Left ventricle myocardium superior (tissue), 1 donor: ENCODE results near the gene MTMR3. TPM values are rescaled to one million over a fixed set of nuclear protein-coding genes. Genes with fewer than 3 reads are reported as not detected.
A peak's percentile ranks its signal among the peaks of the same experiment; 100 is the strongest.

Source experiments
- ATAC-seq: fragments of 200-7000 bp; cut with Tn5 transposase; one replicate; pipeline ENCODE4 v1.9.1; 2020; ENCODE audit warnings: mild to moderate bottlenecking, moderate library complexity
- DNase-seq: peaks from one replicate; pipeline ENCODE4 v3.0.0-alpha.2; 2020
- intact Hi-C: fragments of 100-400 bp; cut with micrococcal nuclease; formaldehyde crosslinking; loops from one replicate; pipeline ENCODE4 v1.11.0; 2022
- total RNA-seq: library from RNA; stranded (reverse); fragmentation: NEBNext Ultra II Directional; extraction: Animal tissue kit (Norgen Biotek cat#: 25700); gene quantifications from one replicate; pipeline ENCODE4 v1.2.1, GENCODE V29; 2021
- donor health status: DM: no; HTN: yes; CAD: no; lungs with severe emphysema.

The MTMR3 gene
- total RNA-seq, 1 donor from 2014 or later = 23.6 TPM

DNA sequence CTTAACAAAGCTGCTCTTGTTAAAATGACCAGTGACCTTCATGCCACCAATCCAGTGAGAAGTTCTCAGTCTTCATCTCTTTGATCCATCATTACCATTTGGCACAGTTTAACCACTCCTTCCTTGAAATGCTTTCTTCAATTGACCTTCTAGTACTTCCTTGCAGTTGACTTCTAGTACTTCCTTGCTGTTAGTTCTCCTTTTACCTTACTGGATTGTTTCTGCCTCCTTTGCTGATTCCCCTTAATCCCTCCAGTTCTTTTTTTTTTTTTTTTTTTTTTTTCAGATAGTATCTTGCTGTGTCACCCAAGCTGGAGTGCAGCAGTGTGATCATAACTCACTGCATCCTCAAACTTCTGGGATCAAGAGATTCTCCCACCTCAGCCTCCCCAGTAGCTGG is 131.3 kb downstream of the MTMR3 start:
- intact Hi-C loops = no loop called here
- no peak for ATAC-seq
- DNase-seq = no peak

DNA sequence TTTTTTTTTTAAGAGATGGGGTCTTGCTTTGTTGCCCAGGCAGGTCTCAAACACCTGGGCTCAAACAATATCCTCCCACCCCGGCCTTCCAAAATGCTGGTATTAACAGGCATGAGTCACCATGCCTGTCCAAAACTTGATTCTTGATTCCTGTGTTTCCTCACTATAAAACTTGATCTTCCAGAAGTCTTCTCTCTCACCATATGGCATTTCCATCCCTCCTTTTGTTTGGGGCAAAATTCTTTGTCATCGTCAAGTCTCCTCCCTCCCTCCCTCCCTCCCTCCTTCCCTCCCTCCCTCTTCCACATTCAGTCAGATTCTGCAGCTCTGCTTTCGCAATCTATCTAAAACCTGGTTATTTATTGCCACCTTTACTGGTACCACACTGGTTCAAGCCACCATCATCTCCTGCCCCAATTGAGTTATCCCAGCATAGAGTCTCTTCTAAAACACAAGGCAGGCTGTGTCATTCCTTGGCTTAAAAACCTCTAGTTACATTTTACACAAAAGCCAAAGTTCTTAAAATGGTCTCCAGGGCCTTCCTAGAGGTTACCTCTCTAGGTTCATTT is 132.3 kb downstream of the MTMR3 start:
- intact Hi-C loops = no loop called here
- ATAC-seq = no peak
- no peak for DNase-seq

DNA sequence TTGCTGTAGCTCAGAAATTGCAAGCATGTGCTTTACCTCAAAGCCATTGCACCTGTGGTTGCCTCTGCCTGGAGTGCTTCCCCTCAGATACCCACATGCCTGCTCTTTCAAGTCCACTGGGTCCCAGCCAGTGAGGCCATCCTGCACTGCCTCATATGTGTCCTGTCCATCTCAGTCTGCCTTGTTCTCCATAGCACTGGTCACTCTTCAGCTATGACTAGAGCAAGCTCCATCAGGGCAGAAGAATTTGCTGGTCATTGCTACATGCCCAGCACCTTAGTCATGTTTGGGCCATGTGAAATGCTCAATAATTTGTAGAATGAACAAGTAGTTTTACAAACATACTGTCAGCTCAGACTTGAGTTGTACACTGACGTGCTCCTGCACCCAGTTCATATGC is 132.9 kb downstream of the MTMR3 start:
- no peak for DNase-seq
- intact Hi-C loops = no loop called here

GRCh38 chr22:30016596-30016995 is 133.6 kb downstream of the MTMR3 start:
- DNase-seq = no peak
- no peak for ATAC-seq
- intact Hi-C loops = no loop called here

More for the DNA sequence above, 132.9 kb downstream of the MTMR3 start:
- no peak for ATAC-seq

GRCh38 chr22:30017375-30018223 is 134.6 kb downstream of the MTMR3 start:
- intact Hi-C loops = no loop called here
- ATAC-seq = no peak
- DNase-seq = no peak

GRCh38 chr22:30020511-30020910 is 137.5 kb downstream of the MTMR3 start:
- intact Hi-C loops = no loop called here
- no peak for ATAC-seq
- no peak for DNase-seq

DNA sequence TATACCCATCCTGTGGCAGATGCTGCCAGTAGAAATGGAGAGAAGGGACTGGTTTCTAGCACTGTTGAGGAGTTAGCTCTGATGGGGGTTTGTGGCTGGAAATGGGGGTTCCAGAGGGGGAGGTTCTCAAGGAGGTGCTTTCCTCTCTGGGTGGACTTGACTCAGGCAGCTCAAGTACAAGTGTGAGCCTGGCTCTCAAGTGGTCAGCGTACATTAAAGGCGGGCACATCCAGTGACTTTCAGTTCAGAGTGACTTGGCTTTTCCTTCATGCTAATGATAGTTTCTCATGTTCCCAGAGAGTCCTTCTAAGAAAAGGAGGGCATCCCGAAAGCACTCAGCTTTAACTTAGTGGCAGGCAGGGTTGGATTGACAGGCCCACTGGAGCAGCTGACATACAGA is 138.4 kb downstream of the MTMR3 start:
- intact Hi-C loops = no loop called here
- no peak for DNase-seq
- ATAC-seq = no peak

- intact Hi-C loops = no loop called here
- ATAC-seq = peak; percentile 89
- DNase-seq = peak; percentile 54
Observed at GRCh38 chr22:30021881-30022619, 139.1 kb downstream of the MTMR3 start.

DNA sequence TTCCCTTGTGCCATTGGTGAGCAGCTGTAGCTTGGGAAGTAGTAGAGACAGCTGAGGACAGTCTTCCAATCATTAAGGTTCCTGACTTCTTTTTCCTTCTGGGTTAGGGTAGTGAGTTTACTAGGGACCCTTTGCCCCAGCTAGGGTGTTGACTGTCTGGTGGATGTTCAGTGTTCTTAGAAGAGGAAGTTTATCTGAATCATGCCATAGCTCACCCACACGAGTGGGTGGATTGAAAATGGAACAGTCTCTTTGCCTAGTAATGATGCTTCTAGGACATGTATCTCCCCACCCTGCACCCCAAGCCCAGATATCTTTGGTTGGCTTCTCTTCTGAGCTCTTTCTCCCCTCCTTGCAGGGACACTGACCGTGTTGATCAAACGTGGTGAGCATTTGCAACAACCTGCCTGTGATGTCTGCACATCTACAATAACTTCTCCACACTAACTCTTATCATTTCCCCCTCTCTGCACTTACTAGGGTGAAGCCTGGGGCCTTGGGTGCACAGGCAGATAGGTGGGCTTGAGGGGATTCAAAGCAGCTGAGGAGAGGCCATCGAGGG is 140.2 kb downstream of the MTMR3 start:
- DNase-seq (no peak), ATAC-seq (no peak)
- intact Hi-C loops = no loop called here

GRCh38 chr22:30024231-30024630 is 141.3 kb downstream of the MTMR3 start:
- DNase-seq (no peak), ATAC-seq (no peak)
- intact Hi-C loops = no loop called here

- no peak for ATAC-seq
- intact Hi-C loops = no loop called here
Observed at GRCh38 chr22:30025221-30025620, 142.2 kb downstream of the MTMR3 start.

DNA sequence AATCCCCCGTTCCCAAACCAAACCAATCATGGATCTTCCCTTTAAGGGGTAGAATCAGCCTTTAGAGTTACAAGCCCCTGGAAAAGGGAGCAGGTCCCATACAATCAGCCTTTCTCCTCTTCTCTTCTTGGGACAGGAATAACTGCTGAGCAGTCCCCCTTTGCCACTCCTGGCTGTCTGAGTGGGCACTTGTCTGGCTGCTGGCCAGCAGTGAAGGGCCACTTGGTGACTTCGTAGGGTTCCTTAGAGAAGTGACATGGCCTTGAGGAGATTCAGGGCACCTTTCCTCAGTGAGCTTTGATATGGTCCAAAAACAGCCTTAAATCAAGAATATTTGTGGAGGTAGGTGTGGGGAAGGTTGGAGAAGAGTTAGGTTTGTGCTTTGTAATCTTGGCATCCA is 143.8 kb downstream of the MTMR3 start:
- ATAC-seq (no peak), DNase-seq (no peak)
- intact Hi-C loops = no loop called here

More at GRCh38 chr22:30025221-30025620, 142.2 kb downstream of the MTMR3 start:
- DNase-seq = no peak

- no peak for DNase-seq
- intact Hi-C loops = no loop called here
- no peak for ATAC-seq
Observed at GRCh38 chr22:30027169-30027568, 144.2 kb downstream of the MTMR3 start.

DNA sequence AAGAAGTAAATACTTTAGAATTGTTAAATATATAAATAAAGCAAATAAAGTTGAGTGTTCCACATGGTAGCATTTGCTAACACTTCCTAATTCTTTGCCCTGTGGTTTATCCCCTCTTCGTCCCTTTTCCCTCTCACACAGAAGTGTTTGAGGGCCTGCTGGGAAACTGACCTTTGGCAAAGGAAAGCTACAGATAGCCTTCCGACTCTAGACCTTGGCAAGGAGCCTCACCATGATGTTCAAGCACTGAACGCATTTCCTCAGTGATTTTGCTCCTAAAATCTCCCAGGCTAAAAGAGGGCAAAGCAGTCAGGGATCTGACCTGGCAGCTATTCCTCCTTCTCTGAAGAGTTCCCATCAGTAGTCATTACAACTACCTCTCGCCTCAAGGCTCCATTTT is 144.8 kb downstream of the MTMR3 start:
- ATAC-seq (peak; percentile 37), DNase-seq (no peak)
- intact Hi-C loops = no loop called here

- ATAC-seq = no peak
- DNase-seq = no peak
- intact Hi-C loops = no loop called here
Observed at GRCh38 chr22:30028731-30029130, 145.8 kb downstream of the MTMR3 start.

DNA sequence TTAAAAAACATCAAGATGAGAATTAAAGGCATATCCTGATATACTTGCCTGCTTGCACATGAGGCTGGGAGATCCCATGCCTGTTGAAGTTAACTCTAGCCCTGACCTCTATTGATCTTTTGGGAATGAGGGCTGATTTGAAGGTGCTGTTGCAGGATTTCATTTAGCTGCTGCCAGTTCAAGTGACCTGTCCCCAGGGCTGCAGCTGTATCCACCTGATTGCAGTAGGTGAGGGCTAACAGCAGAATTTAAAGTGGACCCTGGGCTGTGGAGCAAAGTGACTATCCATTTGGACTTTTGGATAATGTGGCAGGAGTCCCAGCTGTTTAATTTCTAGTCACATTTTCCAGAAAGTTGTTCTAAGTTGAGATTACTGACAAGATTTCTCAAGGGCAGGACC is 146.5 kb downstream of the MTMR3 start:
- ATAC-seq (no peak), DNase-seq (no peak)
- intact Hi-C loops = no loop called here

DNA sequence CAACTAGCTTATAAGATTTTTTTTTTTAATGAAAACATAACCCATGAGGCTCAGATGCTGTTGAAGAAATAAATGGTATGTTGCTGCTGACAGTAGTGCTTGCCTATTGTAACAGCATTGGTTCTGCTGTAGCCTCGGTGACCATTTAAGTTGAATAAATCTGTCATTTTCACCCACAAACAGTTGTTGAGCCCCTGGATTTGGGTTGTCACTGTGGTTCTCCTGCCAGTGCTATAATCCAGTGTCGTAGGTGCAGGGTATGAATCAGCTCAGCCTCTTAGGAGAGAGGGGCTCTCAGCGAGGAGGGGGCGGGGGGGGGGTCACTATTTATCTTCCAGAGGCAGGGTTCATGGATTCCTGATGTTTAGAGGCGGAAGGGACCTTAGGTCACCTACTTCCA is 147.4 kb downstream of the MTMR3 start:
- intact Hi-C loops = no loop called here
- DNase-seq (no peak), ATAC-seq (no peak)

DNA sequence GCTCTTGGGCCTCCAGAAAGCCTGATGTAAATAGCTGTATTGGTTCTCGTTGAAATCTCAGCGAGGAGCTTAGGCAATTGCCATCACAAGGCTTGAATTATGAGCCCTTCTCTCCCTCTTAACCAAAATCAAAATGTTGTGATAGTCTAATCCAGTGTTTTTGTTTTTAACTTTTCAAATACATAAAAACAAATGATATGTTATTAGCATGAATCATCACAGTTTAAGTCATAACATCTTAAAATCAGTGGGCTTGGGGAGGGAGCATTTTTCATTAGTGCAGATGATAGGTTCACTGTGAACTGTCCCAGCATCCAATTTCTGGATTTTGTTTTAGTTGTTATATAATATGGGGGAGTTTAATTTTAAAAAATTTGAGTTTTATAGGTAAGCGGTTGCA is 148.4 kb downstream of the MTMR3 start:
- no peak for DNase-seq
- ATAC-seq = no peak
- intact Hi-C loops = no loop called here

- intact Hi-C loops = no loop called here
- ATAC-seq = no peak
- DNase-seq = no peak
Observed at GRCh38 chr22:30031764-30032455, 148.9 kb downstream of the MTMR3 start.
